Breast epithelium (tissue), 4 donors: ENCODE measurements around the gene NPHS2. TPM values are rescaled to one million over a fixed set of nuclear protein-coding genes. Genes with fewer than 3 reads are reported as not detected.

ENCODE experiments used
- DNase-seq, 2 donors: peaks; one replicate each; pipeline ENCODE4 v3.0.0-alpha.2; 2019; ENCODE audit warnings: low spot score in 2 of 2
- H3K27ac ChIP-seq, 2 donors: fragments of 200-600 bp; sonication (generic) in 1 of 2; one replicate each; pipeline ENCODE4 v1.5.1; 2016 to 2019; ENCODE audit warnings: mild to moderate bottlenecking in 1 of 2
- H3K27me3 ChIP-seq, 2 donors: fragments of 200-600 bp; sonication (generic) in 1 of 2; one replicate each; pipeline versions ENCODE4 v1.5.1 to v1.6.0; 2017 to 2019; ENCODE audit warnings: control low read depth in 1 of 2, mild to moderate bottlenecking in 1 of 2
- H3K36me3 ChIP-seq: fragments of 200-600 bp; one replicate; pipeline ENCODE4 v1.5.1; 2019
- H3K4me1 ChIP-seq, 2 donors: fragments of 200-600 bp; sonication (generic); one replicate each; pipeline ENCODE4 v1.5.1; 2016 to 2019; ENCODE audit warnings: control low read depth in 1 of 2
- H3K4me3 ChIP-seq, 3 donors: fragments of 200-600 bp; sonication (generic); 1 replicate in 2 of 3; 2 replicates in 1 of 3; pipeline ENCODE4 v1.5.1; 2016 to 2019; ENCODE audit warnings: mild to moderate bottlenecking in 3 of 3, moderate library complexity in 2 of 3
- H3K9me3 ChIP-seq, 2 donors: fragments of 200-600 bp; sonication (generic) in 1 of 2; one replicate each; pipeline ENCODE4 v1.5.1; 2016 to 2019; ENCODE audit warnings: control low read depth in 1 of 2
- POLR2A ChIP-seq: fragments of 450-650 bp; IDR thresholded peaks from one replicate; pipeline ENCODE4 v1.6.1; 2016; ENCODE audit warnings: antibody characterized with exemption, mild to moderate bottlenecking, moderate library complexity
- POLR2AphosphoS5 ChIP-seq, 3 donors: sonication (generic); formaldehyde crosslinking; IDR thresholded peaks; one replicate each; pipeline ENCODE4 v1.6.1; 2017; ENCODE audit warnings: antibody characterized with exemption in 3 of 3
- intact Hi-C: fragments of 100-400 bp; cut with DNase I; formaldehyde crosslinking; loops from one replicate; pipeline ENCODE4 v1.15.1; 2023; ENCODE audit warnings: low total_unique reads
- total RNA-seq, 3 donors: library from RNA; depleted of rRNA; stranded (reverse); fragments of >200 nt; gene quantifications; one replicate each; pipeline ENCODE4 v1.1.0, GENCODE V29; 2016
- TF ChIP-seq, protein P1 (sequence below), 3 donors: fragments of 450-650 bp; IDR thresholded peaks; one replicate each; pipeline ENCODE4 v1.5.1; 2016 to 2017; ENCODE audit warnings: antibody characterized with exemption in 3 of 3, mild to moderate bottlenecking in 3 of 3, moderate library complexity in 3 of 3

Gene NPHS2
- total RNA-seq, 3 donors from 2014 or later = not detected

DNA sequence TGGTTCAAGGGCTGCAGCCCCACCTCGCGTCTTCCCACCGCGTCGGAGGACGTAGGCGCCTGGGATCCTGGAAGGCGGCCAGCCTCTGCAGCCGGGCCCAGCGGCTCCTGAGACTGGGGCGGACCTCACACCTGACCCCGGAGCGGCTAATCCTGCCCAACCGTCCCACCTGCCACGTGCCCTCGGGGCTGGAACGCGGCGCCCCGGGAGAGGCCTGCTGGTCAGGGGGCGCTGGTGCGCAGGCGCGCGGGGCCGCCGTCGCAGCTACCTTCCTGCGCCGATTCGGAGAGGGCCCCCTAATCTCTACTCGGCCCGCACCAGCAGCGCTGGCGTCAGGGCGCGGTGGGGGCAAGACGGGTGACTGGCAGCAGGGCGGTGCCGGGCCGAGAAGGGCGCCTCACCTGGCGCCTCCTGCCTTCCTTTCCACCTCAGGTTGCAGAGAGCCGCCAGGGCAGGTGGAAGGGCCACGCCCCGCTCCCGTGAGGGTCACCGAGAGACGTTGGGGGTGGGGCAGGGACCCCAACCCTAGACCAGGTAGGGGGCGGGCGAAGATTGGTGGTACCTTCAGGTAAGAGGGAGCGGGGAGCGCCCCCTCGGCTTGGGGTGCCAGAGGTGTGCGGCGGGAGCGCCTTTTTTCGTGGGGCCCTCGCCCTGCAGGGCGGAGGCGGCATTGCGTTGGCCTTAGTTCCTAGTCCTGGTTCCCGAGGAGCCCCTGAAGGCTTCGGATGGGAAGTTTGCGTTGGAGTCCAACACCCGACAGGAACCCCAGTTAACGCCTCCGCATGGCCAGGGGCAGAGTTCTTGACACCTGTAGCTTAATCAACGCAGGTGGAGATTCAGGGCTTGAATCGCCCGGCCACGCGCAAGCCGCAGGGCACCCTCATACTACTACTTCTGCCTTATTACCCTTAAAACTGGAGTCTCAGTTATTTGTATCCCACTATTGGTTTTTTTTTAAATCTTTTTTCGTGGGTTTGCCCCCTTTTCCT lies 16.1 kb upstream of the NPHS2 start, which contains the start of gene TDRD5:
TSS of gene TDRD5 (plus strand) at position 241 of the 989 bp plus-strand sequence. CDS start 784 bp downstream, outside the sequence.
- Histone ChIP-seq H3K4me3 (peak within 1 kb of the TSS in 2 of 3 donors; percentile 57 to 70), H3K36me3 (no peaks in the 10 kb centered on the region), H3K4me1 (no peaks in the 10 kb centered on the region), H3K9me3 (no peaks in the 10 kb centered on the region), H3K27me3 (peaks cover 3 to 15% of the 10 kb centered on the region in 2 donors), H3K27ac (peak within 1 kb of the TSS; percentile 60 to 82)
- peak; percentile 30 to 72 for DNase-seq
- no peak for TF ChIP-seq POLR2AphosphoS5 (IDR thresholded peaks at IDR 0.05)
- TF ChIP-seq, protein P1, sequence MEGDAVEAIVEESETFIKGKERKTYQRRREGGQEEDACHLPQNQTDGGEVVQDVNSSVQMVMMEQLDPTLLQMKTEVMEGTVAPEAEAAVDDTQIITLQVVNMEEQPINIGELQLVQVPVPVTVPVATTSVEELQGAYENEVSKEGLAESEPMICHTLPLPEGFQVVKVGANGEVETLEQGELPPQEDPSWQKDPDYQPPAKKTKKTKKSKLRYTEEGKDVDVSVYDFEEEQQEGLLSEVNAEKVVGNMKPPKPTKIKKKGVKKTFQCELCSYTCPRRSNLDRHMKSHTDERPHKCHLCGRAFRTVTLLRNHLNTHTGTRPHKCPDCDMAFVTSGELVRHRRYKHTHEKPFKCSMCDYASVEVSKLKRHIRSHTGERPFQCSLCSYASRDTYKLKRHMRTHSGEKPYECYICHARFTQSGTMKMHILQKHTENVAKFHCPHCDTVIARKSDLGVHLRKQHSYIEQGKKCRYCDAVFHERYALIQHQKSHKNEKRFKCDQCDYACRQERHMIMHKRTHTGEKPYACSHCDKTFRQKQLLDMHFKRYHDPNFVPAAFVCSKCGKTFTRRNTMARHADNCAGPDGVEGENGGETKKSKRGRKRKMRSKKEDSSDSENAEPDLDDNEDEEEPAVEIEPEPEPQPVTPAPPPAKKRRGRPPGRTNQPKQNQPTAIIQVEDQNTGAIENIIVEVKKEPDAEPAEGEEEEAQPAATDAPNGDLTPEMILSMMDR (IDR thresholded peaks at IDR 0.05) = peak in 2 of 3 donors; percentile 47 to 56
- TF ChIP-seq POLR2A = no peak
- intact Hi-C loops = no loop called here

DNA sequence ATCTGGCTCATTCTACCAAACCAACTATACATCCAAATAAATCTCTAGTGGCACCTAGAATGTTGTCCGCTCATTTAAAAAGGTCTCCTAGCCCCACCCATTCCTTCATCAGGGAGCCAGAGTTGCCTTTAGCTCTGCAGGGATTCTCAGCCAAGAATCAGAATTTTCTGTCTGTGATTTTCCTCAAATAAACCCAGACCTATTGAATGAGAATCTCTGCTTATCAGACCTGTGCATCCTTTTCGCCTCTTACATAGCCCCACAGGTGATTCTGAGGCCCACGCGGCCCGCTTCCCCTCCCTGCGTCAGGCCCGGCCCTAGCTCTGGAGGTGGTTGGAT lies 15.5 kb upstream of the NPHS2 start:
- TF ChIP-seq POLR2AphosphoS5 (IDR thresholded peaks at IDR 0.05) = no peak
- TF ChIP-seq, protein P1 (IDR thresholded peaks at IDR 0.05) = no peak
- no peak for TF ChIP-seq POLR2A
- peak overlapping the region; percentile 60 to 82 for H3K27ac ChIP-seq
- no peaks in the 10 kb centered on the region for H3K36me3 ChIP-seq
- H3K27me3 ChIP-seq = peaks cover 3 to 12% of the 10 kb centered on the region in 2 donors
- peak overlapping the region in 2 of 3 donors; percentile 57 to 70 for H3K4me3 ChIP-seq
- intact Hi-C loops = no loop called here
- DNase-seq = no peak
- no peaks in the 10 kb centered on the region for H3K9me3 ChIP-seq
- no peaks in the 10 kb centered on the region for H3K4me1 ChIP-seq

DNA sequence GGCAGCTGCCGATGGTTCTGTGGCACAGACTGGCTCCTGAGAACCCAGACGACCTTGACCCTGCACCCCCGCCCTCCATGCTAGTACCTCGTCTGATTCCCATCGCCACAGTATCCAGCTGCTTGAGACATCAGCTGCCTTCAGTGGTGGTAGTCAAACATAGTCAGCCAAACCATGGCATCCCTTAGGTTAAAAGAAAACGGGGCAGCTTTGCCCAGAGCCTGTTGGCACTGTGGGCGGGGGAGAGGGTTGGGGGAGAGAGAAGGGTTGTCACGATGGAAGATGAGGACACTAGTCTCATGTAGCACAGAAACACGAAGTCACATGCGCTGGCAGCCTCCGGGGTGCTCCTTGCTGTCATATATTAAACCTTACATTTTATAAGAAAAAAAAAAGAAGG lies 14.9 kb upstream of the NPHS2 start:
- H3K4me3 ChIP-seq = no peak overlapping the region
- no peaks in the 10 kb centered on the region for H3K9me3 ChIP-seq
- intact Hi-C loops = no loop called here
- DNase-seq = no peak
- peaks cover 3 to 12% of the 10 kb centered on the region in 2 donors for H3K27me3 ChIP-seq
- no peaks in the 10 kb centered on the region for H3K36me3 ChIP-seq
- no peak overlapping the region for H3K27ac ChIP-seq
- H3K4me1 ChIP-seq = no peaks in the 10 kb centered on the region
- TF ChIP-seq POLR2A = no peak
- TF ChIP-seq, protein P1 (IDR thresholded peaks at IDR 0.05) = no peak
- no peak for TF ChIP-seq POLR2AphosphoS5 (IDR thresholded peaks at IDR 0.05)

DNA sequence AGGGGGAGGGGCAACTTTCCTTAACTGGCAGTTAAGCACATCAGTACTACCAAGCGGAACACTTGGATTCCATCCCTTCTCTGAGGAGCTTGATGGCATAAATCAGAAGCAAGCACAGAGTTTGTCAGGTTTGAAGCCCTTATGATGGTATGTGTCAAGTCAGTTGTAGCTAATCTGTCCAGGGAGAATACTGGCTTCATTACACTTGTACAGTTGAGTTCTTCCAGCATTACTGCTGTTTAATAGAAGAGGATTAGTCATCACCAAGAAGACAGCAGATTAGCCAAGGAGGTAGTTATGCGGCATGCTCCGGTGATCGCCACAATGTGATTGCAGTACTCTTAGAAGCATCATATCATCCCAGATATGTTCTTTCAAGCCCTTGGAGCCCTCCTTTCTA lies 13.8 kb upstream of the NPHS2 start:
- Histone ChIP-seq H3K9me3 (no peaks in the 10 kb centered on the region), H3K27me3 (peaks cover 3 to 12% of the 10 kb centered on the region in 2 donors), H3K4me1 (no peaks in the 10 kb centered on the region), H3K27ac (no peak overlapping the region), H3K36me3 (no peaks in the 10 kb centered on the region), H3K4me3 (no peak overlapping the region)
- intact Hi-C loops = no loop called here
- no peak for DNase-seq
- no peak for TF ChIP-seq POLR2A

DNA sequence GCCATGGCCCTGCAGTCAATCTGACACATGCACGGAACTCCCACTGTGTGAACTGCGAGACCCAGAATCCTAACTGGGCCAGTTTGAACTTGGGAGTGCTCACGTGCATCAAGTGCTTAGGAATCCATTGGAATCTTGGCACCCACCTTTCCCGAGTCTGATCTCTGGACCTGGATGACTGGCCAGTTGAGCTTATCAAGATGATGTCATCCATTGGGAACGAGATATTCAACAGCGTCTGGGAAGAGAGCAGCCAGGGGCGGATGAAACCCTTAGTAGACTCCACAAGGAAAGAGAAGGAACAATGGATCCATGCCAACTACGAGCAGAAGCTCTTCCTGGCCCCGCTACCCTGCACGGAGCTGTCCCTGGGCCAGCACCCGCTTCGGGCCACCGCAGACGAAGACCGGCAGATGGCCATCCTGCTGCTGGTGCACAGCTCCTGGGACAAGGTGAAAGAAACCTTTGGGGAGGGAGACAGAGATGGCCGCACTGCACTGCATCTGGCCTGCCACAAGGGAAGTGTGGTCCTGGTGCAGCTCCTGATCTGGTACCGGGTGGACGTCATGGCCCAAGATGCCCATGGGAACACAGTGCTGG lies 12.8 kb upstream of the NPHS2 start:
- H3K27ac ChIP-seq = no peak overlapping the region
- TF ChIP-seq POLR2A (no peak), POLR2AphosphoS5 (IDR thresholded peaks at IDR 0.05) (no peak)
- TF ChIP-seq, protein P1 (IDR thresholded peaks at IDR 0.05) = no peak
- no peak for DNase-seq
- intact Hi-C loops = no loop called here
- H3K9me3 ChIP-seq = no peaks in the 10 kb centered on the region
- H3K27me3 ChIP-seq = peaks cover 3 to 12% of the 10 kb centered on the region in 2 donors
- H3K4me3 ChIP-seq = no peak overlapping the region
- H3K4me1 ChIP-seq = no peaks in the 10 kb centered on the region
- H3K36me3 ChIP-seq = no peaks in the 10 kb centered on the region
